IPS DF 6.9 (cell line): ENCODE results near the gene S100P.
"Not testable (repeated sequence)": the region's sequence is repeated elsewhere in the genome, so short reads cannot be mapped to it uniquely, and the experiment has no call there.

Experiments used
- DNase-seq: peaks from one replicate; pipeline ENCODE4 v3.0.0-alpha.2; 2013; ENCODE audit warnings: low read depth, low spot score
- H3K27ac ChIP-seq: one replicate; pipeline ENCODE4 v1.5.1; 2013; ENCODE audit warnings: low read length, control low read depth
- H3K27me3 ChIP-seq: 2 replicates; pipeline ENCODE4 v1.6.1; 2013; ENCODE audit warnings: mild to moderate bottlenecking, low read length; ENCODE audit not compliant: control insufficient read depth, insufficient read depth
- H3K36me3 ChIP-seq: 2 replicates; pipeline ENCODE4 v1.6.1; 2013; ENCODE audit warnings: low read length; ENCODE audit not compliant: control insufficient read depth, insufficient read depth
- H3K4me1 ChIP-seq: 2 replicates; pipeline ENCODE4 v1.6.1; 2013; ENCODE audit warnings: low read length; ENCODE audit not compliant: control insufficient read depth, insufficient read depth
- H3K4me3 ChIP-seq: 2 replicates; pipeline ENCODE4 v1.5.1; 2013; ENCODE audit warnings: mild to moderate bottlenecking, low read length
- H3K9me3 ChIP-seq: 2 replicates; pipeline ENCODE4 v1.6.1; 2013; ENCODE audit warnings: low read length, inconsistent platforms; ENCODE audit not compliant: control insufficient read depth, insufficient read depth
- WGBS: extraction: QIAGEN DNeasy Blood & Tissue Kit; methylation state at CpG from one replicate; pipeline ENCODE4 v1.1.7; 2013; ENCODE audit warnings: mixed read lengths, missing lambda C conversion rate; ENCODE audit not compliant: insufficient read length, insufficient coverage; 5-methylcytosine and 5-hydroxymethylcytosine counted together

Gene S100P

DNA sequence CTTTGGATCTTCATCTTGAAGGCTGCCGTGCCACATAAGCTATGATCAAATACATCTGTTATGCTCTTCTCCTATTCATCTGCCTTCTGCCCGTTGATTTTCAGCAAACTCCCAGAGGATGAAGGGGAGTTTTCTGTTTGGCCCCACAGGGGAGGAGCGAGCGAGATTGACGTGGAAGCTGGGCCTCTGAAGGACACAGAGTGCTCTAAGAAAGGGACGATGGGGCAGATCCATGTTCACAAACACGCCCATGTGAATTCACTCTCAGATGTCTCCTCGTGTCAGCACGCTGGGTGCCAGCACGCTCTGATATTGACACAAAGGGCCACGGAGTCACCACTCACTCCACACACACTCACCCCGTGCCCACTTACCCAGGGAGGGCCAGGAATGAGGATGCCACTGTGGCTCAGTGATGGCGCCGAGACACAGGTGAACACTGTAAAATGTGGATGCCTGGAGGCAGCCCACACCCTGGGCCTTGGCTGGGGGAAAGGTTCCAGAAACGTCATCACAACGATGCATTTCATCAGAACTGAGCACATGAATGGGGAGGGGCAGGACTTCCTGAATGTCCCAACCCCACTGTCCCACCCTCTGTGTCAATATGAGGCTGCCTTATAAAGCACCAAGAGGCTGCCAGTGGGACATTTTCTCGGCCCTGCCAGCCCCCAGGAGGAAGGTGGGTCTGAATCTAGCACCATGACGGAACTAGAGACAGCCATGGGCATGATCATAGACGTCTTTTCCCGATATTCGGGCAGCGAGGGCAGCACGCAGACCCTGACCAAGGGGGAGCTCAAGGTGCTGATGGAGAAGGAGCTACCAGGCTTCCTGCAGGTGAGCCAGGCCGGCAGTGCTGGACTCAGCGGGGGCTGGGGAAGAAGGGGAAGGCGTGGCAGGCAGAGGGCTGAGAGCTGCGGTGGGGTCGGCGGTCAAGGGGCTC is at the start of gene S100P:
Gene S100P (plus strand): TSS at position 648 of the 946 bp plus-strand sequence. CDS start 55 bp downstream, at position 703.
- Histone ChIP-seq H3K4me1 (peaks cover 13% of the 10 kb centered on the region), H3K36me3 (no peaks in the 10 kb centered on the region), H3K27me3 (no peaks in the 10 kb centered on the region; the same call in 1 of the 2 replicates), H3K4me3 (no peak within 1 kb of the TSS), H3K9me3 (no peaks in the 10 kb centered on the region), H3K27ac (no peak within 1 kb of the TSS)
- no peak for DNase-seq
- WGBS = no CpG with 5 or more reads among the region's 29 CpGs

DNA sequence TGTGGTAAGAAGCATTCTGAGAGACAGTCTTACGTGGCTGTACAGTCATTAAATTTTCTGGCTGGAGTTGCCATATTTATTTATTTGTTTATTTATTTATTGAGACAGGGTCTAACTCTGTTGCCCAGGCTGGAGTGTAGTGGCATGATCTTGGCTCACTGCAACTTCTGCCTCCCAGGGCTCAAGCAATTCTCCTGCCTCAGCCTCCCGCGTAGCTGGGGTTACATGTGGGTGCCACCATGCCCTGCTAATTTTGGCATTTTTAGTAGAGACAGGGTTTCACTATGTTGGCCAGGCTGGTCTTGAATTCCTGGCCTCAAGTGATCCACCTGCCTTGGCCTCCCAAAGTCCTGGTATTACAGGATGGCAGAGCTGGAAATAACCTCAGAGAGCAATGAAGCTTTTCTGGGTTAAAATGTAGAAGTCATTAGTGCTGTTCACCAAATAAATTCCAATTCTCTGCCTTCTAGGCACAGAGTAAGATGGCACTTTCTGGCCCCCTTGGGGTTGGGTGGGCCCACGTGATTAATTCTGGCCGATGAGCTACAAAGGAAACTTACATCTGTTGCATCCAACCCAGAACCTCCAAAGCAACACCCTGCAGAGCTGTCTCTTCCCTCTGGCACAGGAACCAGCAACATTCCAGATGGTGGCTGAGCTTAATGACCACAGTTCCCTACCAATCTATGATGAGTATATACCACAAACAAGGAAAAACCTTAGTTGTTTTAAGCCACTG is 48.7 kb upstream of the S100P start:
- no peak for DNase-seq
- no peak overlapping the region for H3K4me3 ChIP-seq
- H3K9me3 ChIP-seq = no peaks in the 10 kb centered on the region
- no CpG with 5 or more reads among the region's 5 CpGs for WGBS
- H3K27ac ChIP-seq = no peak overlapping the region
- peaks cover 3% of the 10 kb centered on the region; the same call in 1 of the 2 replicates for H3K36me3 ChIP-seq
- H3K27me3 ChIP-seq = no peaks in the 10 kb centered on the region
- peaks cover 2% of the 10 kb centered on the region; the same call in 1 of the 2 replicates for H3K4me1 ChIP-seq

DNA sequence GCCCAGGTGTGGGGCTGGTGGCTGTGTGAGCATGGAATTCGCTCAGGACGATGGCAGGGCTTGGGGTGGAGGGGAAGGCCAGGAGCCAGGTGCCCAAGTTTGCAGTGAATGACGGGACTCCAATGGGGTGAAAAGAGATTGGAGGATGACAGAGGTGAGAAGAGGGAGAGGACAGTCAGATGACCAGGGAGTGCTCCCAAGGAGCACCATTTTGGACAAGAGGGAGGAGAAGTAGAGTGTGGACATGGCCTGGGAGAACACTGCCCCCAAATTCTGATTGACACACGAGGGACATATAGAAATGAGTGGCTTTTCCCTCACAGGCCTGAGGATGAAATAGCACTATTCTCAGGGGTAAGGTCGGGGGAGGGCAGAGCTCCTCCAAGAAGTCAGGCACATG is 46.5 kb upstream of the S100P start:
- no CpG with 5 or more reads among the region's 5 CpGs for WGBS

DNA sequence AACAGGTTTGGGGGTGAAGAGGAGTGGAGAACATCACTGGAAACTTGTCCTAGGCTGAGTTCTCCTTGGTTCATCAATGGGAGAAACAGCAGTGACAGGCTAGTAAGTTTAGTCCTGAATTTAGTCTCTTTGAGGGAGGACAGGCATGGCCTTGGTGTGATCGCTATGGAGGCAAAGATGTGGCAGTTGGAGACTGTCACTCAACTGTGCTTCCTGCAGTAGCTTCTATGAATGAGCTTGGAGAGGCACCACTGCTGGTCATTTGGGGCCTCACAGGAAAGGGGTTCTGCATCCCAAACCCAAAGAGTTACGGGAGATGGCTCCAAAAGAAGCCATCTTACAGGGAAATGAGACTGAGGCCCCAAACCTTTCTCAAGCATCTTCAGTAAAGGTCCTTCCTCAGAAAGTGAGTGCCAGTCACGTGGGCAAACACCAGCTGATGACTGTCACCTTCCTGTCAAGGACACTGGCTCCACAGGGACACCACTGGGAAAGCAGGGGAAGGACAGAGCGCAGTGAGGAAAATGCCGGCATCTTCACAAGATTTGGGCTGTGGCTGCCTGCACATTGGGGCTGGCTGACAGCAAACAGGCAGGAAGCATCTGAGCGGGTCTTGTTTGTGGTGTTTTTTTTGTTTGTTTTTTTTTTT is 46.0 kb upstream of the S100P start:
- no CpG with 5 or more reads among the region's 6 CpGs for WGBS
- no peak for DNase-seq
- no peak overlapping the region for H3K27ac ChIP-seq
- no peaks in the 10 kb centered on the region for H3K36me3 ChIP-seq
- H3K4me1 ChIP-seq = no peaks in the 10 kb centered on the region
- H3K27me3 ChIP-seq = no peaks in the 10 kb centered on the region
- peaks cover 1% of the 10 kb centered on the region; the same call in 1 of the 2 replicates for H3K9me3 ChIP-seq
- no peak overlapping the region for H3K4me3 ChIP-seq

More for the DNA sequence above, 46.5 kb upstream of the S100P start:
- Histone ChIP-seq H3K9me3 (peaks cover 1% of the 10 kb centered on the region; the same call in 1 of the 2 replicates), H3K27me3 (no peaks in the 10 kb centered on the region), H3K4me1 (no peaks in the 10 kb centered on the region), H3K4me3 (no peak overlapping the region), H3K36me3 (peaks cover 3% of the 10 kb centered on the region; the same call in 1 of the 2 replicates), H3K27ac (no peak overlapping the region)
- no peak for DNase-seq

DNA sequence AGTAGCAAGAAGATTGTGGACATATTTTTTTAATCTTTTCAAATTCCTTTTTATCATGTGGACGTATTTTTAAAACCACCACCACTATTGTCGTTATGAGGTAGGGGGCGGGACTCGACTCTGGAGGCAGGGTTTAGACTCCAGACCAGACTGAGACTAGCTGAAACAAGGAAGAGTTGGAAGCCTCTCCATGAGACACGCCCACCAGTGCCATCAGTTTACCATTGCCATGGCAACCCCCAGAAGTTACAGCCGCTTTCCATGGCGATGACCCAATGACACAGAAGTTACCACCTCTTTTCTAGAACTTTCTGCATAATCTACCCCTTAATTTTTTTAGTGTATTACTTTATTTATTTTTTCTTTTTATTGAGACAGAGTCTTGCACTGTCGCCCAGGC is 44.5 kb upstream of the S100P start:
- Histone ChIP-seq H3K36me3 (no peaks in the 10 kb centered on the region), H3K27ac (no peak overlapping the region), H3K4me1 (no peaks in the 10 kb centered on the region), H3K27me3 (no peaks in the 10 kb centered on the region), H3K9me3 (peaks cover 1% of the 10 kb centered on the region; the same call in 1 of the 2 replicates), H3K4me3 (no peak overlapping the region)
- no CpG with 5 or more reads among the region's 8 CpGs for WGBS
- DNase-seq = no peak

DNA sequence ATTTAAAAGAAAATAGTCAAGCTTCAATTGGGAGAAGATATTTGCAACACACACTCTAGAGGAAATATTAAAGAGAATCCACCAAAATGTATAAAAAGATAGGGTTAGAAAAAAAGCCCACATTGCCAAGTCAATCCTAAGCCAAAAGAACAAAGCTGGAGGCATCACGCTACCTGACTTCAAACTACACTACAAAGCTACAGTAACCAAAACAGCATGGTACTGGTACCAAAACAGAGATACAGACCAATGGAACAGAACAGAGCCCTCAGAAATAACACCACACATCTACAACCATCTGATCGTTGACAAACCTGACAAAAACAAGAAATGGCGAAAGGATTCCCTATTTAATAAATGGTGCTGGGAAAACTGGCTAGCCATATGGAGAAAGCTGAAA is 39.5 kb upstream of the S100P start:
- not testable (repeated sequence) for H3K27me3 ChIP-seq, H3K36me3 ChIP-seq, H3K27ac ChIP-seq, DNase-seq, H3K4me1 ChIP-seq, H3K9me3 ChIP-seq, H3K4me3 ChIP-seq
- WGBS = no CpG with 5 or more reads among the region's 3 CpGs

DNA sequence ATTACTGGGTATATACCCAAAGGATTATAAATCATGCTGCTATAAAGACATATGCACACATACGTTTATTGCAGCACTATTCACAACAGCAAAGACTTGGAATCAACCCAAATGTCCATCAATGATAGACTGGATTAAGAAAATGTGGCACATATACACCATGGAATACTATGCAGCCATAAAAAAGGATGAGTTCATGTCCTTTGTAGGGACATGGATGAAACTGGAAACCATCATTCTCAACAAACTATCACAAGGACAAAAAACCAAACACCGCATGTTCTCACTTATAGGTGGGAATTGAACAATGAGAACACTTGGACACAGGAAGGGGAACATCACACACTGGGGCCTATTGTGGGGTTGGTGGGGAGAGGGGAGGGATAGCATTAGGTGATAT is 38.4 kb upstream of the S100P start:
- H3K4me3 ChIP-seq, H3K27ac ChIP-seq, H3K9me3 ChIP-seq, H3K27me3 ChIP-seq, H3K36me3 ChIP-seq, DNase-seq, H3K4me1 ChIP-seq: not testable (repeated sequence)
- WGBS = no CpG with 5 or more reads among the region's 2 CpGs

DNA sequence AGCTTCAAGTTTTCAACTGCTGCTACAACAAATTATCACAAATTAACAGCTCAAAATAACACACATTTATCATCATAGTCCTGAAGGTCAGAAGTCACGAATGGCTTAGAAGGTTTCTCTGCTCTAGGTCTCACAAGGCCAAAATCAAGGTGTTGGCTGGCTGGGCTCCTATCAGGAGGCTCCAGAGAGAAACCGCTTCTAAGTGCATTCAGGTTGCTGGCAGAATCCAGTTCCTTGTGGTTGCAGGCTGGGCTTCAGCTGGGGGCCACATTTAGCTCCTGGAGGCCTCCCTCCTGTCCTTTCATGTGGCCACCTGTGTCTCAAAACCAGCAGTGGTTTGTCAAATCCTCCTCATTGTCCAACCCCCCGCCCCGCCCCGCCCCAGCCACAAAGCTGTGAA is 37.8 kb upstream of the S100P start:
- H3K27ac ChIP-seq = no peak overlapping the region

DNA sequence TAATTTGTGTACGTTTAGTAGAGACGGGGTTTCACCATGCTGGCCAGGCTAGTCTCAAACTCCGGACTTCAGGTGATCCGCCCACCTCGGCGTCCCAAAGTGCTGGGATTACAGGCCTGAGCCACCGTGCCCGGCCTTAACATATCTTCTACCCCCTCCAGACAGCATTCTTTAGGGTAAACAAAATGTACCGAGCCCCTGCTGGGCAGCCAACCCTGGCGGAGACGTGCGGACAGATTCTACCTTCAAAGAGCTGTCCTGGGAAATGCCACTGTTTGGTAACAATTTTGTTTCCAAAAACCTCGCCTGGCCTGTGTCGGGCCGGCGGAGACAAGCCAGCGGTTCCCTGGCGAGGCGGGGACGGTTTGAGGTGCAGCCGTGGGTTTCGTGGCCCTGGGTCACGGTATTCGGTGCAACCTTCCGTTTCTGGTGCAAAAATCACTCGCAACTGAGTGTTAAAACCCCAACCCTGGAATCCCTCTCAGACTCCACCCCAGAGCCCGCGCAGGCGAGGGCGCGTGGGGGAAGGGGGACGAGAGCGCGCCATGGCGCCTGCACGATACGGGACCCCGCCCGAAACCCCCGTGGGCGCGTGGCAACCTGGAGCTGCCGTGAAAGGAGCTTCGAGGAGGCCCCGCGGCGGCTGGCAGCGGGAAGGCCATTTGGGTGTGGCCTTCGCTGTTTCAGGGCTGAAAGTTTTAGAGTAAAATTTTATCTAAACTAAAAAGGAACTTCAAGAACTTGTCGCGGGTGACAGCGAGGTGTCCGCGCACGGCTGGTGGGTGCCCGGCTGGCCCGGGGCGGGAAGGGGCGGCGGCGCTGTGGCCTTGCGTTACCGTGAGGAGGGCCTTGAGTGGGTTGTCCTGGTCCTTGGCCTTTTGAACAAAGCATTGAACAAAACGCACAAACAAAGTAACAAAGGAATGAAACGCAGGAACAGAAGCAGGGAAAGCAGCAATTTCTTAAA is 36.2 kb upstream of the S100P start:
- WGBS = no CpG with 5 or more reads among the region's 65 CpGs
- Histone ChIP-seq H3K4me3 (no peak overlapping the region), H3K4me1 (no peaks in the 10 kb centered on the region), H3K27ac (no peak overlapping the region), H3K27me3 (peaks cover 14% of the 10 kb centered on the region; the same call in 1 of the 2 replicates), H3K36me3 (no peaks in the 10 kb centered on the region; the same call in 1 of the 2 replicates), H3K9me3 (no peaks in the 10 kb centered on the region)
- DNase-seq = no peak

More for the DNA sequence above, 37.8 kb upstream of the S100P start:
- WGBS = no CpG with 5 or more reads among the region's 5 CpGs
- Histone ChIP-seq H3K9me3 (no peaks in the 10 kb centered on the region), H3K4me3 (no peak overlapping the region), H3K36me3 (no peaks in the 10 kb centered on the region; the same call in 1 of the 2 replicates), H3K27me3 (peaks cover 8% of the 10 kb centered on the region; the same call in 1 of the 2 replicates), H3K4me1 (no peaks in the 10 kb centered on the region)
- no peak for DNase-seq
